Measurements from ENCODE around the gene S100A1. TPM values are rescaled to one million over a fixed set of nuclear protein-coding genes. Genes with fewer than 3 reads are reported as not detected.
A peak's percentile ranks its signal among the peaks of the same experiment; 100 is the strongest.
"Not testable (repeated sequence)": the region's sequence is repeated elsewhere in the genome, so short reads cannot be mapped to it uniquely, and the experiment has no call there.

The S100A1 gene
- total and polyA plus RNA-seq, 8 donors = 0.93 to 2.3 (median 1.8) TPM

- intact Hi-C loops (cut with DNase I) = loop anchor here in 1 of 2 donors (10.0 kb wide), 1 partner anchor 74 kb away; no protein-coding TSS in a partner anchor
- peaks cover 0 to 41% of the 10 kb centered on the region in 2 donors for H3K36me3 ChIP-seq
- H3K27ac ChIP-seq = peak overlapping the region; percentile 73 to 89
- ATAC-seq (peak; percentile 9), DNase-seq (peak in 1 of 4 donors; percentile 71)
- no peak for TF ChIP-seq CTCF (IDR thresholded peaks at IDR 0.05)
- H3K4me1 ChIP-seq = peaks cover 9 to 37% of the 10 kb centered on the region in 2 donors
- no peaks in the 10 kb centered on the region for H3K27me3 ChIP-seq
- H3K4me3 ChIP-seq = peak overlapping the region; percentile 89 to 91
- no peaks in the 10 kb centered on the region for H3K9me3 ChIP-seq
Observed at GRCh38 chr1:153670257-153670858, 42.1 kb downstream of the S100A1 start.

GRCh38 chr1:153670859-153671627 is 42.8 kb downstream of the S100A1 start, which contains the start of gene ILF2:
TSS of gene ILF2 (minus strand) at chr1:153670993. CDS start at chr1:153670922, 71 bp downstream.
- Histone ChIP-seq H3K27me3 (no peaks in the 10 kb centered on the region), H3K36me3 (peaks cover 0 to 34% of the 10 kb centered on the region in 2 donors), H3K9me3 (no peaks in the 10 kb centered on the region), H3K4me3 (peak within 1 kb of the TSS; percentile 89 to 91), H3K27ac (peak within 1 kb of the TSS; percentile 89 to 92), H3K4me1 (peaks cover 9 to 37% of the 10 kb centered on the region in 2 donors)
- ATAC-seq = peak; percentile 94
- TF ChIP-seq CTCF (IDR thresholded peaks at IDR 0.05) = no peak
- intact Hi-C loops (cut with DNase I) = loop anchor here in 1 of 2 donors (10.0 kb wide), 1 partner anchor 74 kb away; no protein-coding TSS in a partner anchor
- peak; percentile 91 to 99 (median 98) for DNase-seq

- H3K4me1 ChIP-seq = peaks cover 9 to 37% of the 10 kb centered on the region in 2 donors
- ATAC-seq (peak; percentile 26), DNase-seq (peak in 3 of 4 donors; percentile 26 to 70 (median 53))
- not testable (repeated sequence) for H3K9me3 ChIP-seq, H3K27me3 ChIP-seq
- intact Hi-C loops (cut with DNase I) = loop anchor here in 1 of 2 donors (10.0 kb wide), 1 partner anchor 73 kb away; no protein-coding TSS in a partner anchor
- peak overlapping the region; percentile 89 to 92 for H3K27ac ChIP-seq
- peaks cover 0 to 27% of the 10 kb centered on the region in 2 donors for H3K36me3 ChIP-seq
- peak overlapping the region; percentile 45 to 91 for H3K4me3 ChIP-seq
Observed at GRCh38 chr1:153671628-153672353, 43.6 kb downstream of the S100A1 start.

GRCh38 chr1:153673511-153673910 is 45.3 kb downstream of the S100A1 start:
- H3K27me3 ChIP-seq = peaks cover 0 to 8% of the 10 kb centered on the region in 2 donors
- H3K4me1 ChIP-seq = peaks cover 16 to 40% of the 10 kb centered on the region in 2 donors
- no peak for TF ChIP-seq CTCF (IDR thresholded peaks at IDR 0.05)
- no peaks in the 10 kb centered on the region for H3K9me3 ChIP-seq
- H3K4me3 ChIP-seq = no peak overlapping the region
- no peak for ATAC-seq
- intact Hi-C loops (cut with DNase I) = loop anchor here in 1 of 2 donors (10.0 kb wide), 1 partner anchor 71 kb away; no protein-coding TSS in a partner anchor
- no peak overlapping the region for H3K27ac ChIP-seq
- H3K36me3 ChIP-seq = peaks cover 0 to 10% of the 10 kb centered on the region in 2 donors
- DNase-seq = no peak

Measured in left lung (tissue), 10 donors.